Liver (tissue), 9 donors: ENCODE results near the gene MEGF10. TPM values are rescaled to one million over a fixed set of nuclear protein-coding genes. Genes with fewer than 3 reads are reported as not detected.

Experiments used
- DNase-seq: peaks from one replicate; pipeline ENCODE4 v3.0.0-alpha.2; 2017; ENCODE audit warnings: low spot score
- H3K27ac ChIP-seq, 2 donors: one replicate each; pipeline ENCODE4 v1.7.0; 2013; ENCODE audit warnings: inconsistent platforms in 2 of 2, low read length in 2 of 2, control low read depth in 1 of 2, low read depth in 1 of 2, mild to moderate bottlenecking in 1 of 2
- H3K27me3 ChIP-seq, 4 donors: one replicate each; pipeline versions ENCODE4 v1.6.1 to v1.7.0; 2013; ENCODE audit warnings: low read length in 3 of 4, inconsistent platforms in 1 of 4, mild to moderate bottlenecking in 1 of 4, moderate library complexity in 1 of 4; ENCODE audit not compliant: control insufficient read depth in 4 of 4, insufficient read depth in 4 of 4
- H3K36me3 ChIP-seq, 4 donors: one replicate each; pipeline versions ENCODE4 v1.6.1 to v1.7.0; 2013; ENCODE audit warnings: low read length in 3 of 4, mild to moderate bottlenecking in 3 of 4, low read depth in 1 of 4, moderate library complexity in 1 of 4; ENCODE audit not compliant: control insufficient read depth in 4 of 4, insufficient read depth in 3 of 4
- H3K4me1 ChIP-seq, 4 donors: one replicate each; pipeline versions ENCODE4 v1.6.1 to v1.7.0; 2013; ENCODE audit warnings: low read length in 3 of 4, mild to moderate bottlenecking in 3 of 4, moderate library complexity in 1 of 4; ENCODE audit not compliant: control insufficient read depth in 4 of 4, insufficient read depth in 4 of 4
- H3K4me3 ChIP-seq, 3 donors: one replicate each; pipeline versions ENCODE4 v1.6.1 to v1.7.0; 2013; ENCODE audit warnings: low read length in 3 of 3, control low read depth in 1 of 3, low read depth in 1 of 3, mild to moderate bottlenecking in 1 of 3
- H3K9ac ChIP-seq, 2 donors: one replicate each; pipeline ENCODE4 v1.7.0; 2013; ENCODE audit warnings: low read length in 2 of 2, mild to moderate bottlenecking in 2 of 2, moderate library complexity in 2 of 2, control low read depth in 1 of 2, low read depth in 1 of 2
- H3K9me3 ChIP-seq, 4 donors: one replicate each; pipeline versions ENCODE4 v1.6.1 to v1.7.0; 2013; ENCODE audit warnings: low read length in 3 of 4; ENCODE audit not compliant: control insufficient read depth in 4 of 4
- EGR1 ChIP-seq, 2 donors: IDR thresholded peaks; 2 replicates each; pipeline ENCODE4 v1.6.1; 2016 to 2018; ENCODE audit warnings: antibody characterized with exemption in 2 of 2, low read depth in 2 of 2
- FOXA1 ChIP-seq: IDR thresholded peaks from 2 replicates; pipeline ENCODE4 v1.6.1; 2016; ENCODE audit warnings: antibody characterized with exemption
- FOXA2 ChIP-seq: IDR thresholded peaks from 2 replicates; pipeline ENCODE4 v1.6.1; 2016; ENCODE audit warnings: antibody characterized with exemption
- GABPA ChIP-seq, 2 donors: IDR thresholded peaks in 1 of 2; conservative IDR thresholded peaks in 1 of 2; 2 replicates each; pipeline ENCODE4 v1.6.1; 2016; ENCODE audit warnings: antibody characterized with exemption in 2 of 2, mild to moderate bottlenecking in 1 of 2, moderate library complexity in 1 of 2
- HNF4A ChIP-seq, 2 donors: conservative IDR thresholded peaks; 2 replicates each; pipeline ENCODE4 v1.6.1; 2016; ENCODE audit warnings: antibody characterized with exemption in 2 of 2, mild to moderate bottlenecking in 2 of 2
- HNF4G ChIP-seq: IDR thresholded peaks from 2 replicates; pipeline ENCODE4 v1.6.1; 2016; ENCODE audit warnings: antibody characterized with exemption
- JUND ChIP-seq, 2 donors: IDR thresholded peaks; 2 replicates each; pipeline ENCODE4 v1.6.1; 2016; ENCODE audit warnings: antibody characterized with exemption in 2 of 2
- NR2F2 ChIP-seq: IDR thresholded peaks from 2 replicates; pipeline ENCODE4 v1.6.1; 2016; ENCODE audit warnings: antibody characterized with exemption
- RAD21 ChIP-seq, 2 donors: IDR thresholded peaks; 2 replicates each; pipeline ENCODE4 v1.6.1; 2016; ENCODE audit warnings: antibody characterized with exemption in 2 of 2, mild to moderate bottlenecking in 2 of 2
- RXRA ChIP-seq, 2 donors: IDR thresholded peaks; 2 replicates each; pipeline ENCODE4 v1.6.1; 2017 to 2018; ENCODE audit warnings: antibody characterized with exemption in 2 of 2, mild to moderate bottlenecking in 1 of 2
- SP1 ChIP-seq: IDR thresholded peaks from 2 replicates; pipeline ENCODE4 v1.6.1; 2018; ENCODE audit warnings: antibody characterized with exemption, mild to moderate bottlenecking
- TAF1 ChIP-seq: conservative IDR thresholded peaks from 2 replicates; pipeline ENCODE4 v1.6.1; 2016; ENCODE audit warnings: antibody characterized with exemption, mild to moderate bottlenecking
- YY1 ChIP-seq: IDR thresholded peaks from 2 replicates; pipeline ENCODE4 v1.6.1; 2016; ENCODE audit warnings: antibody characterized with exemption, mild to moderate bottlenecking
- WGBS: extraction: QIAGEN DNeasy Blood & Tissue Kit; methylation state at CpG from one replicate; pipeline ENCODE4 v1.1.7; 2013; 5-methylcytosine and 5-hydroxymethylcytosine counted together
- polyA plus RNA-seq, 2 donors: library from polyadenylated mRNA; stranded (reverse) in 1 of 2; unstranded in 1 of 2; fragments of 200-250 nt in 1 of 2; fragments of >200 nt in 1 of 2; fragmentation: Nextera tagmentation in 1 of 2; extraction: Ambion mirVana in 1 of 2; gene quantifications; one replicate each; pipeline versions ENCODE4 v1.2.1 to v1.2.3, GENCODE V29; 2013 to 2015
- total RNA-seq, 2 donors: library from RNA; depleted of rRNA; stranded (reverse); fragments of >200 nt; gene quantifications; one replicate each; pipeline ENCODE4 v1.2.3, GENCODE V29; 2014
- TF ChIP-seq, protein P1 (sequence below): fragments of 150-350 bp; IDR thresholded peaks from 2 replicates; pipeline ENCODE4 v1.5.1; 2017; ENCODE audit warnings: improper control_type of control experiment, low read depth, low read length; ENCODE audit not compliant: missing input control
- TF ChIP-seq, protein P2 (sequence below): IDR thresholded peaks from 2 replicates; pipeline ENCODE4 v1.6.1; 2016; ENCODE audit warnings: antibody characterized with exemption, mild to moderate bottlenecking
- donor health status: healthy.
- donor health status: healthy.
- donor health status: healthy.
- donor health status: healthy.
- donor health status: healthy.

MEGF10 gene
- total and polyA plus RNA-seq, 4 donors: 0.05 to 1.0 (median 0.33) TPM; not detected in 1

DNA sequence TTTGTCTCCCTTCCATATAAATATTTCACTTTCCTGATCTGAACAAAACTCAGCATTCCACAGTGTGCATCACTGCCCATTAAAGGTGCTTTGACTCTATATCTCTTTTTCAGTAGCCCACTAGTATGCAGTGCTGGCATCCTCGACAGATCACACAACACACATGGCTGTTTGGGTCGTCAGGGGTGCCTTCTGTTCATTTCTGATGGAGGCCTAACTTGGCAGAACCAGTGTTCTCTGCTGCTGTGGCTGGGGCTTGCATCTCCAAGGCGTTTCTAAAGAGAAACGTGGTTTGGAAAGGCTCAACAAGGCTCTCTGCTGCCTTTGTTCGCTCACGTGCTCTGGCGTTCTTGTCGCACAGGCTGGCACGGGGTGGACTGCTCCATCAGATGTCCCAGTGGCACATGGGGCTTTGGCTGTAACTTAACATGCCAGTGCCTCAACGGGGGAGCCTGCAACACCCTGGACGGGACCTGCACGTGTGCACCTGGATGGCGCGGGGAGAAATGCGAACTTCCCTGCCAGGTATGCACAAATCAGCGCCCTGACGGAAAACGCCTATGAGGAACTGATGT is 129.2 kb downstream of the MEGF10 start:
- H3K9me3 ChIP-seq: no peaks in the 10 kb centered on the region
- WGBS: 92% methylated on average over 18 of the region's 18 CpGs
- no peak for DNase-seq
- H3K4me3 ChIP-seq: no peak overlapping the region
- no peaks in the 10 kb centered on the region for H3K27me3 ChIP-seq
- no peak for TF ChIP-seq RXRA (IDR thresholded peaks at IDR 0.05)
- no peak for TF ChIP-seq RAD21 (IDR thresholded peaks at IDR 0.05)
- TF ChIP-seq HNF4A (conservative IDR thresholded peaks at IDR 0.05): no peak
- no peak for TF ChIP-seq TAF1
- no peak for TF ChIP-seq NR2F2
- TF ChIP-seq YY1: no peak
- TF ChIP-seq, protein P1, sequence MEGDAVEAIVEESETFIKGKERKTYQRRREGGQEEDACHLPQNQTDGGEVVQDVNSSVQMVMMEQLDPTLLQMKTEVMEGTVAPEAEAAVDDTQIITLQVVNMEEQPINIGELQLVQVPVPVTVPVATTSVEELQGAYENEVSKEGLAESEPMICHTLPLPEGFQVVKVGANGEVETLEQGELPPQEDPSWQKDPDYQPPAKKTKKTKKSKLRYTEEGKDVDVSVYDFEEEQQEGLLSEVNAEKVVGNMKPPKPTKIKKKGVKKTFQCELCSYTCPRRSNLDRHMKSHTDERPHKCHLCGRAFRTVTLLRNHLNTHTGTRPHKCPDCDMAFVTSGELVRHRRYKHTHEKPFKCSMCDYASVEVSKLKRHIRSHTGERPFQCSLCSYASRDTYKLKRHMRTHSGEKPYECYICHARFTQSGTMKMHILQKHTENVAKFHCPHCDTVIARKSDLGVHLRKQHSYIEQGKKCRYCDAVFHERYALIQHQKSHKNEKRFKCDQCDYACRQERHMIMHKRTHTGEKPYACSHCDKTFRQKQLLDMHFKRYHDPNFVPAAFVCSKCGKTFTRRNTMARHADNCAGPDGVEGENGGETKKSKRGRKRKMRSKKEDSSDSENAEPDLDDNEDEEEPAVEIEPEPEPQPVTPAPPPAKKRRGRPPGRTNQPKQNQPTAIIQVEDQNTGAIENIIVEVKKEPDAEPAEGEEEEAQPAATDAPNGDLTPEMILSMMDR: no peak
- TF ChIP-seq FOXA1: no peak
- H3K4me1 ChIP-seq: peaks cover 0 to 3% (median 1%) of the 10 kb centered on the region in 4 donors
- H3K36me3 ChIP-seq: peaks cover 0 to 2% (median 0%) of the 10 kb centered on the region in 4 donors
- H3K9ac ChIP-seq: no peak overlapping the region
- H3K27ac ChIP-seq: no peak overlapping the region

DNA sequence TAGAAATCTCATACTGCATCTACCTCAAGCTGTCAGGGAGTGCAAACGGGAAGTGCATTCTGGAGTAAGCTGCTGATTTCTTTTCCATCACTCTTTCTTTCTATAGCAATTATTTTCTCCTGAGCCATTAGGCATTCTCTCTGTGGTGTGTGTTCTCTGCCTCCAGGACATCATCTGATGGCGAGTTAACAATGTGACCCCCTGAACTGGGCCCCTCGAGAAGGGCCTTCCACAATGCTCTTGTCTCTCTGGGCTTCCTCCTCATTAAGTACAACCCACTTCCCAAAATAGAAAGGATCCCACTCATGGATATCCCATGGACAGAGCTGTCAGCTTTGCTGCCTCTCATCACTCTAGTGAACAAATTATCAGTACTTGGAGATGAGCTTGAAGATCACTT is 130.2 kb downstream of the MEGF10 start:
- Histone ChIP-seq H3K27me3 (no peaks in the 10 kb centered on the region), H3K9me3 (no peaks in the 10 kb centered on the region), H3K4me1 (peaks cover 0 to 3% (median 1%) of the 10 kb centered on the region in 4 donors), H3K4me3 (no peak overlapping the region), H3K27ac (no peak overlapping the region), H3K36me3 (peaks cover 0 to 2% (median 0%) of the 10 kb centered on the region in 4 donors), H3K9ac (no peak overlapping the region)
- 77% methylated on average over 3 of the region's 3 CpGs for WGBS
- DNase-seq: no peak
- TF ChIP-seq JUND (IDR thresholded peaks at IDR 0.05) (no peak), FOXA1 (no peak), FOXA2 (no peak), HNF4G (no peak), NR2F2 (no peak), GABPA (IDR thresholded peaks at IDR 0.05 in 1 of 2, conservative IDR thresholded peaks at IDR 0.05 in 1 of 2) (no peak), RXRA (IDR thresholded peaks at IDR 0.05) (no peak), YY1 (no peak), EGR1 (IDR thresholded peaks at IDR 0.05; ENCODE audit: low read depth in 2 of 2) (no peak), SP1 (no peak), HNF4A (conservative IDR thresholded peaks at IDR 0.05) (no peak)
- TF ChIP-seq, protein P2, sequence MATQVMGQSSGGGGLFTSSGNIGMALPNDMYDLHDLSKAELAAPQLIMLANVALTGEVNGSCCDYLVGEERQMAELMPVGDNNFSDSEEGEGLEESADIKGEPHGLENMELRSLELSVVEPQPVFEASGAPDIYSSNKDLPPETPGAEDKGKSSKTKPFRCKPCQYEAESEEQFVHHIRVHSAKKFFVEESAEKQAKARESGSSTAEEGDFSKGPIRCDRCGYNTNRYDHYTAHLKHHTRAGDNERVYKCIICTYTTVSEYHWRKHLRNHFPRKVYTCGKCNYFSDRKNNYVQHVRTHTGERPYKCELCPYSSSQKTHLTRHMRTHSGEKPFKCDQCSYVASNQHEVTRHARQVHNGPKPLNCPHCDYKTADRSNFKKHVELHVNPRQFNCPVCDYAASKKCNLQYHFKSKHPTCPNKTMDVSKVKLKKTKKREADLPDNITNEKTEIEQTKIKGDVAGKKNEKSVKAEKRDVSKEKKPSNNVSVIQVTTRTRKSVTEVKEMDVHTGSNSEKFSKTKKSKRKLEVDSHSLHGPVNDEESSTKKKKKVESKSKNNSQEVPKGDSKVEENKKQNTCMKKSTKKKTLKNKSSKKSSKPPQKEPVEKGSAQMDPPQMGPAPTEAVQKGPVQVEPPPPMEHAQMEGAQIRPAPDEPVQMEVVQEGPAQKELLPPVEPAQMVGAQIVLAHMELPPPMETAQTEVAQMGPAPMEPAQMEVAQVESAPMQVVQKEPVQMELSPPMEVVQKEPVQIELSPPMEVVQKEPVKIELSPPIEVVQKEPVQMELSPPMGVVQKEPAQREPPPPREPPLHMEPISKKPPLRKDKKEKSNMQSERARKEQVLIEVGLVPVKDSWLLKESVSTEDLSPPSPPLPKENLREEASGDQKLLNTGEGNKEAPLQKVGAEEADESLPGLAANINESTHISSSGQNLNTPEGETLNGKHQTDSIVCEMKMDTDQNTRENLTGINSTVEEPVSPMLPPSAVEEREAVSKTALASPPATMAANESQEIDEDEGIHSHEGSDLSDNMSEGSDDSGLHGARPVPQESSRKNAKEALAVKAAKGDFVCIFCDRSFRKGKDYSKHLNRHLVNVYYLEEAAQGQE: no peak
- TF ChIP-seq, protein P1: no peak
